Effector CD4-positive, alpha-beta T cell (primary cell): Measurements from ENCODE around the gene IGF2R.
"Not testable (repeated sequence)": the region's sequence is repeated elsewhere in the genome, so short reads cannot be mapped to it uniquely, and the experiment has no call there.

Experiments used
- DNase-seq: peaks from one replicate; pipeline ENCODE4 v3.0.0-alpha.2; 2020

Gene IGF2R

GRCh38 chr6:160102956-160103824, 134.3 kb downstream of the IGF2R start:
- DNase-seq = no peak

GRCh38 chr6:160103825-160104100, 134.9 kb downstream of the IGF2R start:
- no peak for DNase-seq

GRCh38 chr6:160104821-160105517, 136.1 kb downstream of the IGF2R start:
- no peak for DNase-seq

DNA sequence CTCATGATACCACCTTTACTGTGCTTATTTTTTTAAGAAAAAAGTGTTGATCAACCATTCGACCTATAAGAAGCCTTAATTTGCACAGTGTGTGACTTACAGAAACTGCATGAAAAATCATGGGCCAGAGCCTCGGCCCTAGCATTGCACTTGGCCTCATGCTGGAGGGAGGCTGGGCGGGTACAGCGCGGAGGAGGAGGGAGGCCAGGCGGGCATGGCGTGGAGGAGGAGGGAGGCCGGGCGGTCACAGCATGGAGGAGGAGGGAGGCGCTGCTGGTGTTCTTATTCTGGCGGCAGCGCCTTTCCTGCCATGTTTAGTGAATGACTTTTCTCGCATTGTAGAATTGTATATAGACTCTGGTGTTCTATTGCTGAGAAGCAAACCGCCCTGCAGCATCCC, 137.1 kb downstream of the IGF2R start:
- DNase-seq = no peak

GRCh38 chr6:160106701-160107100, 137.8 kb downstream of the IGF2R start:
- DNase-seq = no peak

GRCh38 chr6:160108077-160108476, 139.2 kb downstream of the IGF2R start:
- no peak for DNase-seq

GRCh38 chr6:160110586-160111123, 141.8 kb downstream of the IGF2R start:
- no peak for DNase-seq

- no peak for DNase-seq
These were observed 142.9 kb downstream of the IGF2R start for GRCh38 chr6:160111806-160112205.

DNA sequence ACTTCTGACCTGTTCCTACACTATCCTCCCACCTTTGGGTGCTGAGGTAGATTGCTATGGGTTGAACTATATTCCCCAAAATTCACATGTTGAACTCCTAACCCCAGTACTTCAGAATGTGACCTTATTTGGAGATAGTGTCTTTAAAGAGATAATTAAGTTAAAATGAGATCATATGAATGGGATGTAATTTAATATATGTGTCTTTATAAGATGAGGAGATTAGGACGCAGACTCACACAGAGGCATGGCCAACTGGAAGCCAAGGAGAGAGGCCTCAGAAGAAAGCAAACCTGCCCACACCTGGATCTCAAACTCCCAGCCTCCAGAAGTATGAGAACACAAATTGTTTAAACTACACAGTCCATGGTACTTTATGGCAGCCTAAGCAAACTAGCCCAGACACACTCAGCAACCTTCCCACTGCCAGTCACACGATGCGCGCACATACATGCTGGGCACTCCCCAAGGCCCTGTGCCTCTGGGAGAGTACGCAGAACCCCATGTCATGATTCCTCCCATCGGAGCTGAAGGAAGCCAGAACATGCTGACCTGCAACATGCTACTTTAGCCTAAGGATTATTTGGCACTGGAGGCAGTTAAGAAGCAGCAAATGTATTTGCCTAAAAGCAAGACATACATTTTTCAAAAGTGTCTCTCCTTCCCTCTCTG, 143.9 kb downstream of the IGF2R start:
- no peak for DNase-seq

- not testable (repeated sequence) for DNase-seq
These were observed 145.7 kb downstream of the IGF2R start for GRCh38 chr6:160114536-160114935.

- no peak for DNase-seq
These were observed 146.5 kb downstream of the IGF2R start for GRCh38 chr6:160115421-160115820.

DNA sequence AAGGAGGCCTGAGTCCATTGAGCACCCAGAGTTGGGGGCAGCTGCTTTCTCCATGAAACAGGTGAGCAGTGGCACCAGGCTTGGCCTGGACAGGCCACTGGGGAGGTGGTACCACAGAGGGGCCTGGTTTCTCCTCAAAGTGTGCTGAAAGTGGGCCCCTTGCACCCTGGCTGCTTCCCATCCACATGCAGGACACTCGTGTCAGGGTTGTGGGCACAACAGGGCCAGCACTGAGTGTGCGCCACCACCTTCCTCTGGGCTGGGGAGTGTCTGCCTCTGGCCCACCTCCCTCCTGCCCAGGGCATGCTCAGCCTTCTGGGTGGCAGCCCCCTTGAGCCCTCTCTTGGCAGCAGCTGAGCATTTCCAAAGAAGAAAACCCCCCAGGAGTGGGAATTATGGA, 147.5 kb downstream of the IGF2R start:
- DNase-seq = no peak

DNA sequence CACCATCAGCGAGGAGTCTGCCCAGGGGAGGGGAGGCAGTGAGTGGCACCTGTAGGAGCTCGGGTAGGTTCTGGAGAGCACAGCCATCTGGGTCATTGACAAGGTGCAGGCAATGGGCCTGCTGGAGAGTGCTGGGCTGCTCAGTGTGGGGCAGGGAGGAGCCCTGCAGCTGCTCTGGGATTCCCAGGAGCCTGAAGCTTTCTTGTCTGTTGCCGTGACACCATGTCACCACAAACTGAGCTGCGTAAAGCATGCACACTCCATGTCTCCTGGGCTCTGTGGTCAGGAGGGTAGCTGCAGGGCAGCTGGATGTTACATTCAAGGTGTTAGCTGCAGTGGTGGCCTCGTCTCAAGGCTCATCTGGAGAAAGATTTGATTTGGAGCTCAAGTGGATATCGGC, 148.3 kb downstream of the IGF2R start:
- no peak for DNase-seq

DNA sequence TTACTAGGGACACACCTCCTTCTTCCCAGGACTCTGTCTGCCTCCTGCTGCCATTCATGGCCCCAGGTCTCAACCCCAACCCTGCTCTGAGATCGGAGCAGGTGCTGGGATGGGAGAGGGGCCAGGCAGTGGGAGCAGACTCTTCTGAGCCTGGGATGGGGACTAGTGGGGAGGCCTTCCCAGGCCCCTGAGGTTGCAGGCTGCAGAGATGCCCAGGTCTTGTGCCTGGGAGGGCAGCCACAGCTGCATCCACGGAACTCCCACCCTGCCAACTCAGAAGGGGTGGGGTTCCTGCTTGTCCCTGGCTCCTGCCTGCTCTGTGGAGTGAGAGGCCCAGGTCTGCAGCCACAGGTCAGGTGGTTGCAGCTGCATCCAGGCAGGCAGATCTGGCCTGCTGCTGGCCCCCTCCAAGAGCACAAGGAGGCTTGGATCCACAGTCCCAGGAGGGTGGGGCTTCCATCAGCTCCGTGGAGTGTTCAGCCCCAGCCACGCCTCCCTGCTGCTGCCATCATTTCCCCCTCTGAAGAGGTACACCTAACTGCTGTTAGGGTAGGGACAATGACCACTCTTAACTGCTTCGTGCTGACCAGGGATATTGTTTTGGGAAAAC, 149.8 kb downstream of the IGF2R start:
- no peak for DNase-seq

- DNase-seq = no peak
These were observed 151.2 kb downstream of the IGF2R start for GRCh38 chr6:160120087-160120486.

GRCh38 chr6:160121558-160121957, 152.7 kb downstream of the IGF2R start, which contains the start of gene SLC22A1:
SLC22A1 (plus strand) TSS chr6:160121815; CDS start chr6:160121936, 121 bp downstream.
- DNase-seq = no peak

GRCh38 chr6:160121981-160122380, 153.1 kb downstream of the IGF2R start:
- no peak for DNase-seq

DNA sequence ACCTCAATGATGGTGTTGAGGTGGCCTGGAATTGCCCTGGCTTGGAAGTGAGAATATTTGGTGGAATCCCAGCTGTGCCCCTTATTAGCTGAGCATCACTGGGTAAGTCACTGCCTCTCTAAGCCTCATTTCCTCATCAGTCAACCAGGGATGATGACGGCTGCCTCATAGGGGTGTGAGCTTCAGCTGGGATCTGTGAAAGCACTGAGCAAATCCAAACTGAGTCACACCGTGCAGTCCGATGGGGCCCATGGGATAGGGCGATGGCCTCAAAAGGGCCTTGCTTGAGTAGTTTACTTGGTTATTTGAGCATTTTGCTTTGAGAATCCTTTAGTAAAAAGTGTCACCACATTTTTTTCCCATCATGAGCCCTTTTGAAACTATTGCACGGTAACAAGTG, 153.9 kb downstream of the IGF2R start:
- DNase-seq = no peak

GRCh38 chr6:160124007-160124406, 155.1 kb downstream of the IGF2R start:
- no peak for DNase-seq

DNA sequence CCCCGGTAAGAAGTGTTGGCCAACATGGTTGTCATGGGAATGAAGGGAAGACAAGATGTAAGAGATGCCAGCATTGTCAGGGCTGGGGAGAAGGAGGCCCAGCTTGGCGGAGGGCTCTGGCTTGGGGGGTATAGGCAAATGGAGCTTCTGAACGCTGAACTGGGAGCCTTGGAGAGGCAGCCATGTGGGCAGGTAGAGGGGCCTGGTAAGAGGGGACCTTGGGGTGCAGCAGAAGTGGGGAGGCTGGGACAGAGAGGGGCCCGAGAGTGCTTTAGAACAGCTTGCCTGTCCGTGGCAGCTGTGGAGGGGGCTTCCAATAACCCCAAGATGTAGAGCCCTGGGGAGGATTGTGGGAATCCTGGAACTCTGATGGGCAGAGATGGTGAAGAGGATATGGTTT, 155.7 kb downstream of the IGF2R start:
- no peak for DNase-seq

GRCh38 chr6:160125105-160125504, 156.2 kb downstream of the IGF2R start:
- DNase-seq = not testable (repeated sequence)

- DNase-seq = no peak
These were observed 158.6 kb downstream of the IGF2R start for GRCh38 chr6:160127270-160128124.
